Activated naive CD4-positive, alpha-beta T cell treated with anti-CD3 and anti-CD28 coated beads, Interleukin-2, amount 10 ng/mL, durations not matched to agents 7 days and 5 days (primary cell): Measurements from ENCODE around the gene CCDC174.

Experiments
- CTCF ChIA-PET: fragments of 350-600 bp; sonication (Branson Sonifier 250); formaldehyde crosslinking; loops from one replicate; lab custom pipeline; 2021; ENCODE audit warnings: antibody characterized with exemption; lab: Charles Lee
- DNase-seq: peaks from one replicate; pipeline ENCODE4 v3.0.0-alpha.2; 2020
- H3K27ac Mint-ChIP-seq: one replicate; pipeline ENCODE4 v1.8.0; 2021; ENCODE audit warnings: mild to moderate bottlenecking, moderate library complexity, mixed read lengths
- H3K27me3 Mint-ChIP-seq: one replicate; pipeline ENCODE4 v1.8.0; 2021; ENCODE audit warnings: mild to moderate bottlenecking, mixed read lengths
- H3K36me3 Mint-ChIP-seq: one replicate; pipeline ENCODE4 v1.8.0; 2021; ENCODE audit warnings: mixed read lengths
- H3K4me1 Mint-ChIP-seq: one replicate; pipeline ENCODE4 v1.8.0; 2021; ENCODE audit warnings: mixed read lengths
- H3K4me3 Mint-ChIP-seq: one replicate; pipeline ENCODE4 v1.8.0; 2021; ENCODE audit warnings: mild to moderate bottlenecking, moderate library complexity, mixed read lengths
- H3K9me3 Mint-ChIP-seq: one replicate; pipeline ENCODE4 v1.8.0; 2021; ENCODE audit warnings: mixed read lengths

The CCDC174 gene

GRCh38 chr3:14680115-14680514, 28.6 kb downstream of the CCDC174 start:
- Mint-ChIP-seq H3K27me3 (no peaks in the 10 kb centered on the region), H3K4me3 (no peak overlapping the region), H3K36me3 (peaks cover 7% of the 10 kb centered on the region), H3K27ac (no peak overlapping the region), H3K9me3 (peaks cover 5% of the 10 kb centered on the region), H3K4me1 (no peaks in the 10 kb centered on the region)
- CTCF ChIA-PET: no interaction called here
- no peak for DNase-seq

GRCh38 chr3:14680716-14681115, 29.2 kb downstream of the CCDC174 start:
- no peak overlapping the region for H3K27ac Mint-ChIP-seq
- CTCF ChIA-PET: no interaction called here
- no peak overlapping the region for H3K4me3 Mint-ChIP-seq
- H3K36me3 Mint-ChIP-seq: peaks cover 7% of the 10 kb centered on the region
- H3K27me3 Mint-ChIP-seq: no peaks in the 10 kb centered on the region
- DNase-seq: no peak
- no peaks in the 10 kb centered on the region for H3K4me1 Mint-ChIP-seq
- H3K9me3 Mint-ChIP-seq: peaks cover 5% of the 10 kb centered on the region

DNA sequence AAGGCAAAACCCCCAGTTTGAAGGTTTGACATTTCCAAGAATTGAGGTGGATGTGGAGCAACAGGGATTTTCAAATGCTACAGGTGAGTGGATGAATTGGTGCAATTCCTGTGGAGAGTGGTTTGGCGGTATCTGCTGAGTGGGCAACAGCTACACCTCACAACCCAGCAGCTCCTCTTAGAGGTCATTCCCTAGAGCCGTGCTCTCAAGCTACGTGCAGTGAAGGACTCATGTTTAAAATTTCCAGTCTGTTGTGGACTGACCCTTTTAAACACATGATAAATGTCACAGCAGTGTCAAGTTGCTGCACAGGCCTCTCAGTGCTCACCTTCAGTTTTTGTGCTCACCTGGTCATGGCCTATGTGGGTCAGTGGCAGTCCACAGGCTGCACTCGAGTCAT, 32.9 kb downstream of the CCDC174 start:
- H3K36me3 Mint-ChIP-seq: peaks cover 5% of the 10 kb centered on the region
- CTCF ChIA-PET: no interaction called here
- H3K27ac Mint-ChIP-seq: no peak overlapping the region

DNA sequence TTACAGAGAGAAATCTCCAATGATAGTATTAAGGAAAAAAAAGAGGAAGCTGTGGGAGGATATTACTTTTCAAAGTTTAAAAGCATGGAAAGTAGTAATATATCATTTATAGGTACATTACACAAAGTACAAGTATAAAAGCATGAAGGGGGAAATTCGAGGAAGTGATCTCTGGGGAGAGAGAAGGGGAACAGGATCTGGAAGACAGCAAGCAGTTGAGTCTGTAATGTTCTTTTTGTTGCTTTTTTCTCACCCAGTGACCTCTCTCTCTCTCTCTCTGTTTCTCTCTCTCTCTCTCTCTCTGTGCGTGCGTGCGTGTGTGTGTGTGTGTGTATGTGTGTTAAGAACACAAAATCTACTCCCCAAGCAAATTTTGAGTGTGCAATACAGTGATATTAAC, 33.6 kb downstream of the CCDC174 start:
- Mint-ChIP-seq H3K9me3 (peaks cover 2% of the 10 kb centered on the region), H3K4me1 (no peaks in the 10 kb centered on the region), H3K27ac (no peak overlapping the region), H3K4me3 (no peak overlapping the region), H3K36me3 (peaks cover 2% of the 10 kb centered on the region), H3K27me3 (no peaks in the 10 kb centered on the region)
- no peak for DNase-seq
- CTCF ChIA-PET: no interaction called here

More for the DNA sequence above, 32.9 kb downstream of the CCDC174 start:
- Mint-ChIP-seq H3K4me3 (no peak overlapping the region), H3K4me1 (no peaks in the 10 kb centered on the region), H3K9me3 (peaks cover 5% of the 10 kb centered on the region), H3K27me3 (no peaks in the 10 kb centered on the region)
- DNase-seq: no peak

DNA sequence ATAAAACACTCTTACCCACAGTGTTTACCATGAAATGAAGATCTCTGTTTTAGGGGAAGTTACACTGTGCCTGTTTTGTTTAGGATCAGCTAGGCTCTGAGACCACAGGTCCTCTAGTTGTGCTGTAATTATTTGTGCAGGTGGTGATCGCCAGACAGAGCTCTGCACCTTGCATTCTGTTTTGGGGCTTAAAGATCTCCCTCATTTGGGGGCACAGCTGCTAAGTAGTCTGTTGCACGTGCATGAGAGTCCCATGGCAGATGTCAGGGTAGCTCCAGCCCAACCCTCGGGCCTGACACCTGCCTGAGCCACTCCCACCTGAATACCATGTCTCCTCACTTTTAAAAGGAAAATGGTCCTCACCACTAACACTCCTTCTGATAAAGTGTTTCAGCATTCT, 35.8 kb downstream of the CCDC174 start:
- Mint-ChIP-seq H3K4me1 (no peaks in the 10 kb centered on the region), H3K27me3 (no peaks in the 10 kb centered on the region), H3K27ac (no peak overlapping the region), H3K36me3 (no peaks in the 10 kb centered on the region), H3K4me3 (no peak overlapping the region), H3K9me3 (no peaks in the 10 kb centered on the region)
- CTCF ChIA-PET: no interaction called here
- DNase-seq: no peak

- CTCF ChIA-PET: no interaction called here
- Mint-ChIP-seq H3K4me1 (no peaks in the 10 kb centered on the region), H3K9me3 (no peaks in the 10 kb centered on the region), H3K36me3 (no peaks in the 10 kb centered on the region), H3K27ac (no peak overlapping the region), H3K27me3 (no peaks in the 10 kb centered on the region), H3K4me3 (no peak overlapping the region)
- no peak for DNase-seq
Observed at GRCh38 chr3:14688525-14688924, 37.0 kb downstream of the CCDC174 start.

DNA sequence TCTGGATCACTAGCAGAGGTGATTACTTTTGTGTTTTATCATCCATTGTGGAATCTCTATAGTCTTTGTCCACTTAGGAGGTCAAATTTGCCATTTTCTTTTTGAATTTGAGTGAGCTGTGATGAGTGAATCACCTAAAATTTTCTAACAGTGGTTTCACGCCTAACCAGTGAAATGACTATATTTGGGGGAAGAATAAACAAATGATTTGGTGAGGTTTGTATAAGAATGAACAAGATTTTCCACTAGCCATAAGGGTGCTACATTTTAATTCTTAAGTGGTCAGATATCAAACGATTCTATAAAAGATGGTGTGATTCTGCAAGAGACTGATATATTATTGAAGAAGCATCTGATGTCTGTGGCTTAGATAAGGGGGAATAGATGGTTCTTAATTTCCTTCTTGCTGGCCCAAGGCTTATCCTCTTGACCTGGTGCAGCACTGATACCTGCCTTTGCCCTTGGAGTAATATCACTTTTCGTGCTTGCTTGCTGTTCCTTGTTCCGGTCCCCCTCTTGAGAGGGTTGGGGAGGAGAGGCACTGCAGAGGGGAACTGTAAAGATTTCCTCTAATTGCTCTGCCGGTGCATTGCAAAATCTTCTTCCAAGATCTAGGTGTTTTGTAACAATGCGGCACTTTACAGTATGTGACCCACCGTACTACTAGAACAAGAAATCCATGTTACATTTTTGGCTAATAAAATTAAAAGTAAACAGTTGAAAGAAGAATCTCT, 37.9 kb downstream of the CCDC174 start:
- CTCF ChIA-PET: interaction anchor here (2.0 kb wide), 1 partner anchor 91 kb away, joined by 6 read pairs; no protein-coding TSS in a partner anchor

GRCh38 chr3:14691239-14691638, 39.7 kb downstream of the CCDC174 start:
- Mint-ChIP-seq H3K9me3 (no peaks in the 10 kb centered on the region), H3K27me3 (no peaks in the 10 kb centered on the region)

More for the DNA sequence above, 37.9 kb downstream of the CCDC174 start:
- no peaks in the 10 kb centered on the region for H3K27me3 Mint-ChIP-seq
- H3K27ac Mint-ChIP-seq: no peak overlapping the region
- H3K9me3 Mint-ChIP-seq: no peaks in the 10 kb centered on the region
- no peak for DNase-seq
- H3K36me3 Mint-ChIP-seq: no peaks in the 10 kb centered on the region
- H3K4me3 Mint-ChIP-seq: no peak overlapping the region
- no peaks in the 10 kb centered on the region for H3K4me1 Mint-ChIP-seq

GRCh38 chr3:14691719-14692118, 40.2 kb downstream of the CCDC174 start:
- no peaks in the 10 kb centered on the region for H3K36me3 Mint-ChIP-seq
- H3K27me3 Mint-ChIP-seq: no peaks in the 10 kb centered on the region
- CTCF ChIA-PET: no interaction called here
- no peaks in the 10 kb centered on the region for H3K9me3 Mint-ChIP-seq
- no peaks in the 10 kb centered on the region for H3K4me1 Mint-ChIP-seq
- H3K4me3 Mint-ChIP-seq: no peak overlapping the region
- no peak for DNase-seq
- no peak overlapping the region for H3K27ac Mint-ChIP-seq

More at GRCh38 chr3:14691239-14691638, 39.7 kb downstream of the CCDC174 start:
- no peaks in the 10 kb centered on the region for H3K36me3 Mint-ChIP-seq
- CTCF ChIA-PET: interaction anchor here (2.0 kb wide), 1 partner anchor 89 kb away, joined by 6 read pairs; no protein-coding TSS in a partner anchor
- no peak overlapping the region for H3K4me3 Mint-ChIP-seq
- no peak overlapping the region for H3K27ac Mint-ChIP-seq
- H3K4me1 Mint-ChIP-seq: no peaks in the 10 kb centered on the region
- DNase-seq: no peak

GRCh38 chr3:14698601-14699244, 47.2 kb downstream of the CCDC174 start:
- Mint-ChIP-seq H3K4me1 (no peaks in the 10 kb centered on the region), H3K9me3 (no peaks in the 10 kb centered on the region), H3K36me3 (no peaks in the 10 kb centered on the region), H3K27ac (no peak overlapping the region), H3K4me3 (no peak overlapping the region), H3K27me3 (no peaks in the 10 kb centered on the region)
- no peak for DNase-seq
- CTCF ChIA-PET: no interaction called here

DNA sequence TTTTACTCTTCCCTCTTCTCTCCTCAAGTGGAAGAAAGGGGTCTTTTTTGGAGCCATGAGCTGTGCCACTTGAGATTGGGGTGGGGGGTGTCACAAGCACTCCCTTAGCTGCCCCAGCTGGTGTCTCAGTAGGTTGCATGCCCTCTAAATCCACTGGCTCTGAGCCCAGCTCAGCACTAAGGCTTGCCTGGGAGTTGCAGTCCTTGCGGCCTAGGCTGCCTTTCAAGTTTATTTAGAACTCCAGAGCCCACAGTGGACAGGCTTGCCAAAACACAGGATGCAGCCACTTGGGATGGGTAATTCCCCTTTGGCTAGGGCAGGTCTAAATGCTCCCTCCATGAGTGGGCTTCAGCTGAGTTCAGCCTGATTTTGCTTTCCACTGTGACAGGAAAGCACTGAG, 48.1 kb downstream of the CCDC174 start:
- Mint-ChIP-seq H3K4me1 (no peaks in the 10 kb centered on the region), H3K27me3 (no peaks in the 10 kb centered on the region), H3K36me3 (no peaks in the 10 kb centered on the region), H3K27ac (no peak overlapping the region), H3K4me3 (no peak overlapping the region), H3K9me3 (no peaks in the 10 kb centered on the region)
- DNase-seq: no peak
- CTCF ChIA-PET: no interaction called here

GRCh38 chr3:14700891-14701290, 49.3 kb downstream of the CCDC174 start:
- no peaks in the 10 kb centered on the region for H3K9me3 Mint-ChIP-seq
- H3K36me3 Mint-ChIP-seq: no peaks in the 10 kb centered on the region
- CTCF ChIA-PET: no interaction called here
- no peak overlapping the region for H3K4me3 Mint-ChIP-seq
- no peak overlapping the region for H3K27ac Mint-ChIP-seq
- no peaks in the 10 kb centered on the region for H3K27me3 Mint-ChIP-seq
- DNase-seq: no peak
- H3K4me1 Mint-ChIP-seq: no peaks in the 10 kb centered on the region

DNA sequence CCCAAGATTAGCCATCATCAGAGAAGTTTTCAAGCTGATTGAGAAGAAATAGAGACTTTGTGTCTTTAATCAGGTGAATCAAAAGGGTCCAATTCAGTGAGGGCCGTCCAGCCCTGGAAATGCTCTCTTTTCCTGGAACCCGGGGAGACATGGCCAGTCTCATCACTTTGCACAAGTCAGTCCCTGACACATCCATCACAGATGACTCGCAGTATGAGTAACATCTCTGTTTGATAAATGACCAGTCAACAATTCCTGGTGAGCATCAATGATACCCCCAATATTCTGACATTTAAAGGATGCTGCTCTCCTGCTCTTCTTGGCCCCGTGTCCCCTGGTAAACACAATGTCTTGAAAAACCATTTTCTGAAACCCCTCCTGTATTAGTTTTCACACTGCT, 50.1 kb downstream of the CCDC174 start:
- H3K9me3 Mint-ChIP-seq: no peaks in the 10 kb centered on the region
- no peaks in the 10 kb centered on the region for H3K4me1 Mint-ChIP-seq
- CTCF ChIA-PET: no interaction called here
- no peak overlapping the region for H3K4me3 Mint-ChIP-seq
- H3K27ac Mint-ChIP-seq: no peak overlapping the region
- DNase-seq: no peak
- H3K36me3 Mint-ChIP-seq: no peaks in the 10 kb centered on the region
- H3K27me3 Mint-ChIP-seq: no peaks in the 10 kb centered on the region

GRCh38 chr3:14703128-14703750, 51.7 kb downstream of the CCDC174 start:
- Mint-ChIP-seq H3K27ac (no peak overlapping the region), H3K9me3 (no peaks in the 10 kb centered on the region), H3K4me1 (no peaks in the 10 kb centered on the region), H3K4me3 (no peak overlapping the region), H3K36me3 (no peaks in the 10 kb centered on the region), H3K27me3 (no peaks in the 10 kb centered on the region)
- CTCF ChIA-PET: no interaction called here
- no peak for DNase-seq

DNA sequence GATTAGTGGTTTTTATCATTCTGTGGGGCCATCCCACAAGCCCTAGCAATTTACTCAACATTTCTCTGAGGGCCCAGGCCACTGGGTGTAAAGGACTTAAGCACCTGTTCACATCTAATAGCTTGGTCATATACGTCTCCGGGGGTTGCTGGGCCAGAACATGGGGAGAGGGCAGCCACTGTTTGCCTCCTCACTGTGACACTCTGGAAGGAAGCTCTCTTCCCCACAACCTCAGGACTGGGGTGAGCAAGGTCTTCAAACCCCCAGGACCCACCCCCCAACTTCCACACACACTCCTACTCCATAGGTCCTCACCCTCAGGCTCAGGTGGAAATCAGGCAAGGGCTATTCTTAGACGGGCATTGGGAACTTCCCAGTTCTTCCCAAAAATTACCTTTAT, 52.2 kb downstream of the CCDC174 start:
- CTCF ChIA-PET: no interaction called here
- no peak for DNase-seq

More for the DNA sequence above, 52.2 kb downstream of the CCDC174 start:
- Mint-ChIP-seq H3K4me3 (no peak overlapping the region), H3K36me3 (no peaks in the 10 kb centered on the region), H3K27ac (no peak overlapping the region), H3K4me1 (no peaks in the 10 kb centered on the region), H3K9me3 (no peaks in the 10 kb centered on the region), H3K27me3 (no peaks in the 10 kb centered on the region)
